NCI-H2107 (cell line): Measurements from ENCODE around the gene TXNRD3.
"Not testable (repeated sequence)": the region's sequence is repeated elsewhere in the genome, so short reads cannot be mapped to it uniquely, and the experiment has no call there.

Experiments
- DNase-seq: peaks from one replicate; lab custom pipeline; 2025; lab: John Stamatoyannopoulos, UW

The TXNRD3 gene

DNA sequence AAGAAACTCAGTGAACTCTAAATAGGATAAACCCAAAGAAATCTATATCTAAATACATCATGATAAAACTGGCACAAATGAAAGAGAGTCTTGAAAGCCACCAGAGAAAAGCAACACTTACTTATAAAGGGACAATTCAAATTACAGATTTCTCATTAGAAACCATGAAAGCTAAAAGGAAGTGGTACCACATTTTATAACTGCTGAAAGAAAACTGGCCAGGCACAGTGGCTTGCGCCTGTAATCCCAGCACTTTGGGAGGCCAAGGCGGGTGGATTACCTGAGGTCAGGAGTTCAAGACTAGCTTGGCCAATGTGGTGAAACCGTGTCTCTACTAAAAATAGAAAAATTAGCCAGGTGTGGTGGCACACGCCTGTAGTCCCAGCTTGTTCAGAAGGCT is 59.4 kb downstream of the TXNRD3 start:
- DNase-seq, result not testable (repeated sequence)

DNA sequence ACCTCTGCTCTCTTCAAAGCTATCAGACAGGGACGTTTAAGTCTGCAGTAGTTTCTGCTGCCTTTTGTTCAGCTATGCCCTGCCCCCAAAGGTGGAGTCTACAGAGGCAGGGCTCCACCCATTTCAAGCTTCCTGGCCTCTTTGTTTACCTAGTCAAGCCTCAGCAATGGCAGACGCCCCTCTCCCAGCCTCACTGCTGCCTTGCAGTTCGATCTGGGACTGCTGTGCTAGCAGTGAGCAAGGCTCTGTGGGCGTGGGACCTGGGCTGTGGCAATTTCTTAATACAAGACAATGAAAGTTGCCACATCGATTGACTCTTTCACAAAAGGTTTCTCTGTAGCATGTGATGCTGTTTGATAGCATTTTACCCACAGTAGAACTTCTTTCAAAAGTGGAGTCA is 63.4 kb downstream of the TXNRD3 start:
- not testable (repeated sequence) for DNase-seq

DNA sequence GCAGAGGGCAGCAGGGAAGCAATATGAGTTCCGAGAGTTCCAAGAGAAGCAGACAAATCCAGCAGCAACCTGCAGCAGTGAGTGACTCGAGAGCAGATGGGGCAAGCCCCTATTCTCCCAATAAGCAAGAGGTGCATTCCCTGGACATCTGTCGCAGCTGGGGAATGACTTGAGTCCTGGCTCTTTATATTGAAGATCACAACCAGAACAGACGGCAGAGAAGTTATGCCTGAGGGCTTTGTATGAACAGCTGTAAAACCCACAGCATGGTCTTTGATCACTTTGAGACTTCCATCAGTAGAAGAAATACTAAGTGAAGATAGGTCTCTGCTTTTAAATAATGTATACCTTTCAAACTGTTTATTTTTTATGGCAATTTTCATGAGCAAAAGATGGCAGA is 72.6 kb downstream of the TXNRD3 start:
- no peak for DNase-seq

DNA sequence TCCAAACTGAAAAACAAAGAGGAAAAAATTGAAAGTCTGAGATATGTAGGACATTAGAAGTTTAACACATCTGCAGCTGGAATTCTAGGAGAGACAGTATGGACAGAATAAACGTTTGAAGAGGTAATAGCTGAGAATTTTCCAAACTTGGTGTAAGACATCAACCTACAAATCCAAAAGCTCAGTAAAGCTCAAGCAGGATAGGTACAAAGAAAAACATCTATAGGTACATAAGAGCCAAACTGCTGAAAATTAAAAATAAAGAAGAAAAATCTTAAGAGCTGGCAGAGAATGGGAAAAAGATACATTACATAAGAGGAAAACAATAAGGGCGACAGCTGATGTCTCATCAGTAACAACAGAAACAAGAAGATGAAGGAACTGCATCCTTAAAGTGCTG is 73.4 kb downstream of the TXNRD3 start:
- no peak for DNase-seq

DNA sequence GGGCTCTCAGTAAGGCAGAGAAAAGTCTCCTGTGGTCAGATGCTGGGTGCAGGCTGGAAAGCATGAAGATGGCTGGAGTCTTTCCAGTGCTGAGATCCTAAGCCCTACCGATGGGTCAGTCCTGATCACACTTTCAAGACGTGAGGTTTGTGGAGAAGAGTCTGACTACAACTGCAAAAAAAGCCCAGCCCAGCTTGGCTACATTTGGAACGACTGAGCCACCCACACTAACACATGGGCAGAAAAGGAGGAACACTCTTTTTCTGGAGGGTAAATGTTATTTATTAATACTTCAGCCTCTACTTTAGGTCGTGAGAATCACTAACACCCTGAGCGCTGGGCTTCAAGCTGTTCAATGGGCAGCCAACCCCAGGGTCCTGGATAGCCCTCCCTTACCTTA is 74.2 kb downstream of the TXNRD3 start:
- DNase-seq, result no peak

DNA sequence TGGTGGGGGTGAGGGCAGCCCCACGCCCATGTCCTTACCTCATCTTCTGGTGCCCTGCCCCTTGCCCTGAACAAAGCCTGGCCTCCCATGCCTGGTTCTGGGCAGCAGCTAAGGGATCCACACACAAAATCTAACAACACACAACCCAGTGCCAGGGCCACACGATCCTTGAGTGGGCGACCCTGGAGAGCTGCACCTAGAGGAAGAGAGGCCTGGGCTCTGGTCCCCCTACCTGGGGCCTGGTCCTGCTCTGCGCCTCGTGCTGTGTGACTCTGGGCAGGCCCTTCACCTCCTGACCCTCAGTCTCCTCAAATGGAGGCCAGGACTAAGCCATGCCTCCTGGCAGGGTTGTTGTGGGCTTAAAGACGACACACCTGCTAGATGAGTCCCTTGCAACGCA is 76.2 kb downstream of the TXNRD3 start:
- no peak for DNase-seq

DNA sequence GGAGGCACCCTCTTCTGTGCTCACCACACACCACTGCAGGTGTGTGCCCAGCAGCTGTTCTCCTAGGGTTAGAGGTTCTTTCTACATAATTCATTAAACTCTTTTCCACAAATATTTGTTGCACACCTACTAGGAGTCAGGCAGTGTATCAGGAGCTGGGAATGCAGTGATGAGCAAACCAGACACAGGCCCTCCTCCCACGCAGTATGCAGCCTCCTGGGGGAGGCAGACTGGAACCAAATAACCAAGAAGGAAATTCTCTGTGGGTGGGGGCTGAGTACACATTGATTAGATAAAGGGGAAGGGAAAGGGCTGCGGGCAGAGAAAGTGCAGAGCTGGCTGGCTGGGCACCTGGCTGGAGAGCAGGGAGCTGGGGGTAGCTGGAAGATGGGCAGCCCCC is 77.7 kb downstream of the TXNRD3 start:
- DNase-seq, result no peak

DNA sequence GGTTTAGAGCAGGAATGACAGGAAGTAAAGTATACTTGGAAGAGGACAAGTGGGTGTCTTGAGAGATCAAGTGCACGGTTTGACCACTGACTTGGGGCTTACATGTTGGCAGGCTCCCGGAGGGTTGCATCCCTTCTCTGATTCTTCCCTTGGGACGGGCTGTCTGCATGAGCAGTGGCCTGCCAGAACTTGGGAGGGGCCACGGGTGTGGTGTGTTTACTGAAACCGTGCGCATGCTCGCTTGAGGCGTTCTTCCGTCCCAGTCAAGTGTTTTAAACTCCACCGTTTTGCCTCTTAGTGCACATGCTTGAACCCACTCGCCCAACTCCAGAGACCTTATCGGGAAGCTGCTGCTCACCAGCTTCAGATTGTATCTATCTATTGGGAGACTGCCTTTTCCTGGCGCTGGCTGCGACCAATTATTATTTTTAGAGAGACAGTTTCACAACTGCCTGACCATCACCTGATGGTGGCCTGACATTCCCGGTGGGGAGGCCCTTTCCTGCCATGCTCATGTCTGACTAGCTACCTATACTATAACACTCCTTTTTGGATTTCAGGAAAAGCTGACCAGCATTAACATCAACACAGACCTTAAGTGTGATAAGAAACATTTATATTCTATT is 81.3 kb downstream of the TXNRD3 start:
- DNase-seq, result no peak

DNA sequence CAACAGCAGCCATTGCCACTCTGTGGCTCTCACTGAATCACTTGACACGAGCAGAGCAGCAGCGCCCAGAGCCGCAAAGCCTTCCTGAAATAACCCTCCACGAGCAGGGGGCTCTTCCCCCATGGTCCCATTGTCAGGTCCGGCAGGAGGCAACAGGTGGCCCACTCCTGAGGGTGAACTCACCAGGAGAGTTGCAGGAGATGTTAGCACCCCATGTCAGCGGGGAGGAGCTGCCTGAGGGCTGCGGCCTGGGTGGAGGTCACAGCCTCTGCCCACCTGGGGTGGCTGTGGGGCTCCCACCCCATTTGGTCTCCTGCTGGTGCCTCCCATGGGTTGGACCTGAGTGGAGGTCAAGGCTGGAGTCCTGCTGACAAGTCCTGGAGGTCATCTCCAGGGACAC is 83.8 kb downstream of the TXNRD3 start:
- no peak for DNase-seq

DNA sequence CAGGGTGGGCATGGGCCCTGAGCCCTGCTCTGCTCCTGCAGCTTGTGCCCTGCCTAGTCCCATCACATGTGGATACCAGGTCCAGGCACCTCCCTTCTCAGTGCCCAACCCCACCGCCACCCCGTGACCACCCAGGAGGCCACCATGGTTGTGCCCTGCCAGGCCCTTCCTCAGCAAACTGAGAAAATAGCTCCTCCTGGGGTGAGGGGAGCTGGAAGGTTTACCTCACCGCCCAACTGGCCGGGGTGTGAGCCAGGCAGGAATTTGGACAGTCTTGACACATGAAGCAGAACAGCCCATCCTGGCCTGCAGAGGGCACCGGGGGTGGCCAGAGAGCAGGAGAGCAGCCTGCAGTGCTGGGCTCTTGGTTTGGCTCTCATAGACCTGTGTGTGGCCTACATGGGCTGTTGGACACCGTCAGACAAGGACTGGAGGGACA is 84.8 kb downstream of the TXNRD3 start:
- DNase-seq, result no peak

DNA sequence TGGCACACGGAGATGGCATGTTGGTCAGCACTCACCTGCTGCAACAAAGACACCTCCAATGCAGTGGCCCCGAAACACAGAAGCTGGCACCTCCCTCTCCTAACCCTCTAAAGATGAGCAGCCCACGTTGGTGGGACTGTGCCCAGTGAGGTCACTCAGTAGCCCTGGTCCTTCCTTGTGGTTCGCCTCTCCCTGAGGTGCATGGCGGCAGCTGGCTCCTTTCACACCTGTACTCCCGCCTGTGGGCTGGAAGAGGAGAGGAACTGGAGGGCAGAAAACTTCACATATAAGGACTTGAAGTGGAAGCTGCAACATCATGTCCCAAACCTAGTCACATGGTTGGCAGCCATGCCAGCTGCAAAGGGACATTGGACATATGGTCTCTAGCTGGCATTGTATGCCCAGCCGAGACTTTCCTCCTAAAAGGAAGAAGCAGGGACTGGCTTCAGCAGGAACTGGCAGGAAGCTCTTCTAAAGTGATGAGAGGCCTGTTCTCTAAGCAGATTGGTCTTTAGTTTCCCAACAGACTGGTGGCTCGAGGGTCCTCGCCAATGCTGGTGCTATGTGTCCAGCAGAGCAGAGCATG is 85.4 kb downstream of the TXNRD3 start:
- DNase-seq, result no peak

DNA sequence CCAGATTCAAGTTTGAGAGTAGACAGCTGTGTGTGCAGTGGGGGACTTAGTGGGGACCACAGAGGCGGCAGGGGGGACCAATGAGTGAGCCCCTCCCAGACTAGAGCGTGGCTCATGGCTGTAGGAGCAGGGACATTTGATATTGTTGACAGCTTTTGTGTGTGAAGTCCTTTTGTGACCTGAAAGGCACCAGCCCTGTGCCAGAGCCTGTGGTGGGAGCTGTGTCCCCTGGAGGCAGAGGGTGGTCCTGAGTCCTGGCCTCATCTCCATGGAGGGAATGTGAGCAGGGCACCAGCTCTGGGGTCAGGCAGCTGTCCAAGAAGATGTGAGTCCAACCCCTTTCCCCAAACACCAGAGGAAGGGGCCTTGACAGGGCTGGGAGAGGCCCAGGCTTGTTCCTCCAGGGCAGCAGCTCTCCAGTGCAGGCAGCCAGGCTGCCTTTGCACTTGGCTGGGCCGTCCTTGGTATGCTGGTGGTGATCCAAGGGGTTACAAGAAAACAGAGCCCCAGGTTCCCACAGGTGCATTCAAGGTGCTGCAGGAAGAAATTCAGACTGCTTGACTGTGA is 86.1 kb downstream of the TXNRD3 start:
- no peak for DNase-seq

DNA sequence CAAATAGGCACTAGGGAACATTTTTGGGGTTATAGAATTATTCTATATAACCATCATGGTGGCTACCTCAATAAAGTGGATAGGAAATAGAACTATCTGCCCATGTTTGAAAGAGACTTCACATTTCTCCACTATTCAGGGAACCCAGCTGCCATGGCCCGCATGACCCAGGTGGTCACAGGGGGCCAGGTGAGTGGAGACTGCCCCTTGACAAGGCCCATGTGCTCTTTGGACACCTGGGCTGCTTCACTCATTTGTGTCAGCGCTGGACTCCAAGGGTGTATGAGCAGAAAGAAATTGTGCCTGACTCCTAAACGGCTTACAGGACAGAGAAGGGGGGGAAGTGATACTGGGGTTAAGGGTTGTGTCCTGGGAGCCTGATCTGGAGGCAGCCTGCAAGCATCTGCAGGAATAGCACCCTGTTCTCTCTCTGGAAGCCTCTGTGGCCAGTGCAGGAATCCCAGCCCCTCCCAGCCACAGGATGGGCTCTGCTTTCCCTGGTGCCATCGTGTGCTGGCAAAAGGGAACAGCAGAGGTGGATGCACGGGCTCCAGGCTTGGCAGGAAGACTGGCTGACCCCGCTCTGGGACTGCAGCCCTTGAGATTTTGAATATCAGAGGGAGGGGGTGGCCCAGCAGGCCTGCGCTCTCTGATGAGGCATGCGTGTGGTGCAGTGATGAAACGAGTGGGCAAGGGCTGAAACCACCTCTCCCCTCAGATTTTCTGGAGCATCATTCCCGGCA is 87.1 kb downstream of the TXNRD3 start:
- DNase-seq, result no peak

DNA sequence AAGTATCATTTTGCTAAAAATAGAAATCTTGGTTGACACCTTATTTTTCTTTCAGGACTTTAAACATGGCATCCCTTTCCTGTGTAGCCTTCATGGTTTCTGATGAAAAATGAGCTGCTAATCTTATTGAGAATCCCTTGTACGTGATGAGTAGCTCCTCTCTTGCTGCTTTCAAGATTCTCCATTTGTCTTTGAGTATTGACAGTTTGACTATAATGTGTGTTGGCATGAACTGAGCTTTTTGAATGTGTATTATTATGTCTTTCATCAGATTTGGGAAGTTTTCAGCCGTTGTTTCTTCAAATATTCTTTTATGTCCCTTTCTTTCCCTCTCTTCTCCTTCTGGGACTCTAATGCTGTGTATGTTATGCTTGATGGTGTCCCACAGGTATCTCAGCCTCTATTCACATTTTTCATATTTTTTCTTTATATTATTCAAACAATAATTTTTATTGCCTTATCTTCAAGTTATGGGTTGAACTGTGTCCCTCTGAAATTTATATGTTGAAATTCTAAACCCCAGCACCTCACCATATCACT is 92.1 kb downstream of the TXNRD3 start:
- DNase-seq, result no peak

DNA sequence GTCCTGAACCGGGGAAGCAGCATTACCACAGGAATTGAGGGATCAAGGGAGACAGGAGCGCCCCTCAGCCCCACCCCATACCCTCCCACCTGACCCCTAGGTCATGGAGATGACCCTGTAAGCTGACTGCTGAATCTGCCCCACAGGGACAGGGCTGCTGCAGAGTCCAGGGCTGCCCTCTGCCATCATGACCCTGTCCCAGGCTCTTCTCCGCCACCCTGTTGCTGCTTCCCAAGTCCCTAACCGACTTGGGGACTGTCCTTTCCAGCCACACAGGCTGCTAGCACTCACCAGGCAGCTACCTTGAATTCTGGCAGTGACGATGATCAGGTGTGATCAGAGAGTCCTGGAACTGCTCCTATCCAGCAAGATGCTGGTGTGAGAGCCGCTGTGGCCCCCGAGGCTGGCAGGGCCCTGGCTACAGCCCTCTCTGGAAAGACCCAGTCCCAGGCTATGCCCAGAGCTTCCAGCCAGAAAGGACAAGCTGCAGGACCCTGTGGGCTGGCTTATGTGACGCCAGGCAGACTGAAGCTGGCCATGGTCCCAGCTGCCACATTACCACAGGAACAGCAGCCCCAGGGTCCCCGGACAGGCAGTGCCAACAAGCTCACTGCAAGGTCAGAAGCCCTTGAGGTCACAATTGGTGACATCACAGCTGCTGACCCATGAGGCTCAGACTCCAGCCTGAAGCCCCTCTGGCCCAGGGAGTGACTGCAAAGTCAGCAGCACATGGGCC is 96.4 kb downstream of the TXNRD3 start, which contains the start of gene C3orf22:
Gene C3orf22 (minus strand): TSS at position 597 of the 736 bp plus-strand sequence. CDS start 5,542 bp downstream, outside the sequence.
- no peak for DNase-seq

DNA sequence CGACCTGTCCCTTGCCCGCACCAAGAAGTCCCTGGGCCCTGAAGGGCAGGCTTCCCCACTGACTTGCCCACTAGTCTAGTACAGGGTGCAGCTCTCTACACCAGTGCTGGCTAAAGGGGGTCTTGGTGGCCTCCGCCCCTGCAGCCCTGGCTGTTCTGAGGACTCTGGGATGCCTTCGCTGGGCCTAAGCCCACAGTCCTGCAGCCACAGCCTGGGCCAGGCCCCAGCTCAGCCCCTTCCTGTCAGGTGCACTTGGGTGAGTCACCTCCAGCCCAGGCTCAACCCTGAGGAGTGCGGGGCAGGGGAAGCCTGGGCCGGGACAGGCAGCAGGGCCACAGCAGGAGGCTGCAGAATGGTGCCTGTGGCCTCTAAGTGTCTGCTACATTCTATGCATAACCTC is 97.2 kb downstream of the TXNRD3 start:
- no peak for DNase-seq

DNA sequence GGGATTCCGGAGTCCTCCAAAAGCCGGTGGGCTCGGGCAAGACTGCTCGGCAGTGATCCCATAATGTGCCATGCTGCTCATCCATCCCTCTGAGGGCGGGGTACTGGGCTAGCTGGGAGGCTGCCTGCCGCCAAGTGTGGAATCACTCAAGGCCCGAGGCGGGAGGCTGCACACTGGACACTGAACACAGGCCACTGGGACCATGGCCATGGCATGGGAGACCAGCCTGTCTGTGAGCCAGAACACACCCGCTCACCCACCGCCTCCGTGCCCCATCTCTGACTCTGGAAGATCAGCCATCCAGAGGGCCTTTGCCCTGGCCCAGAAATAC is 97.5 kb downstream of the TXNRD3 start:
- DNase-seq, result no peak
